Hypothalamus (tissue), 51 donors: ENCODE measurements around the gene CCM2.

ENCODE experiments used
- DNase-seq, 51 donors: peaks; one replicate each; lab custom pipeline; 2025; lab: John Stamatoyannopoulos, UW

CCM2 gene

DNA sequence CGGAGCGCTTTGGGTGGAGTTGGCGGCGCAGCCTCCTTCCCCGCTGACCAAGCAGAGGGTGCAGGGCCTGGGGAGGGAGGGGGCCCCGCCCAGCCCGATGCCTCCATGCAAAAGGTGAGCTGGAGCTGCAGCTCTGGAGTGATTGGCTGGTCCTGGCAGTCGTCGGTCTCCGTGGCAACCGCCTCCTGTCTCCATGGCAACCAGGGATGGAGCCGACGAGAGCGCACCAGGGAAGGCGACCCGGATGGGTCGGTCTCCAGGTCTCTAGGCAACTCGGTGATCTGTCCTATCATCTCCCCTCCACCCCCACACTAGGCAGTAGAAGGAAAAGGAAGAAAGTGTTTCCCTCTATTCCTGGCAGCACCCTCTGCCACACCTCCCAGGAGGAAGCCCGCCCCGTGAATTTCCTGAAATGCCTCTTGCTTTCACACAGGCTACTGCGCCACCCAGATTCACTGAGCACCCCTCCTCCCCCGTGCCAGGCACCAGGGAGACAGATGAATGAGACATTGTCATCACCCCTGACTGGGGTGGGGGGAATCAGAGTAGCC lies 89.4 kb downstream of the CCM2 start:
- peak; percentile 78 to 99 (median 94) for DNase-seq

DNA sequence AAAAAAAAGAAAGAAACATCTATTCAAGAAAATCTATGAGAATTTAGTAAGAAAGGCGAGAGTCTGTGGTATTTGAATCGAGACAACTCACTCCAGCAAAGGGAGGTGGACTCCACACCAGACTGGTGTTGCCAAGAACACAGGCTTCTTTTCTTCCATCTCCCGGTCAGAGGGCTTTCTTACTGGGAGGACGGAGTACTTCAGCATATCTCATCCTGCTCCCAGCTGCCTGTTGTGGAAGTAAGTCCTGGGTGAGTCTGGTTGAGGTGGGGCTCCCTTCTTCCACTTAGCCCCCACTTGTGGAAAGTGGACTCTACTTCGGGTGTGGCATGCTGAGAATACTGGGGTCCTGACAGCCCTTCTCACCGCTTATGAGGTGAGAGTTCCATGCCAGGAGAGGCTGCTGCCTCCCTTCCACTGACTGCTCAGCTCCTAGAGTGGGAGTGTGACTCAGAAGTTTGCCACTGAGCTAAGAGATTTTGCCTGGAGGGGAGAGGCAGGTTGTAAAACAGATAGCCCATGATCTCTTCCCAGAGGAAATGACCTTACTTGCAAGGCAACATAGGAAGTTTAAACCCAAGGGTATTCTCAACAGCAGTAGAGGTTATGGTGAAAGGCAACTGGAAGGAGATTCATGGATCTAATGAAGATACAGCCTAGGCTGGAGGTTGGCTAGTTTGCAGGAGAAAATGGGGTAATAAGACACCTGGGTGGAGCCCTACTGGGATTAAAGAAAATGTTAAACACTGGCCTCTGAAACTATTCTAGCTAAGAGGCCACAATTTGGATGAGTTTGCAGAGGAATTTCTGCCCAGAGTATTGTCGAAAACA lies 92.3 kb downstream of the CCM2 start:
- no peak for DNase-seq

DNA sequence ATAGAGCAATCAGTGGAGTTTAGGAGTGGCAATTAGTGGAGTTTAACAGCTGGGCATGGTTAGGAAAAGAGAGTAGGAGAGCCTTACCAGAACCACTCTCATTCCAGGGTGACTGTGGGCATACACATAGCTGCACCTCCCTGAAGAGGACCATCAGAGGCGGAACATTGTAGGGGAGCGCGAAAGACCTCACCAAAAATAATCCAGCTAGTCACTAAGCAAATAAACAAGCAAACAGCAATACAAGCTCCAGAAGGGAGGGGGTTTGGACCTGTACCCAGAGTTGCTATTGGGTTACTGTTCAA lies 92.9 kb downstream of the CCM2 start:
- DNase-seq: no peak

DNA sequence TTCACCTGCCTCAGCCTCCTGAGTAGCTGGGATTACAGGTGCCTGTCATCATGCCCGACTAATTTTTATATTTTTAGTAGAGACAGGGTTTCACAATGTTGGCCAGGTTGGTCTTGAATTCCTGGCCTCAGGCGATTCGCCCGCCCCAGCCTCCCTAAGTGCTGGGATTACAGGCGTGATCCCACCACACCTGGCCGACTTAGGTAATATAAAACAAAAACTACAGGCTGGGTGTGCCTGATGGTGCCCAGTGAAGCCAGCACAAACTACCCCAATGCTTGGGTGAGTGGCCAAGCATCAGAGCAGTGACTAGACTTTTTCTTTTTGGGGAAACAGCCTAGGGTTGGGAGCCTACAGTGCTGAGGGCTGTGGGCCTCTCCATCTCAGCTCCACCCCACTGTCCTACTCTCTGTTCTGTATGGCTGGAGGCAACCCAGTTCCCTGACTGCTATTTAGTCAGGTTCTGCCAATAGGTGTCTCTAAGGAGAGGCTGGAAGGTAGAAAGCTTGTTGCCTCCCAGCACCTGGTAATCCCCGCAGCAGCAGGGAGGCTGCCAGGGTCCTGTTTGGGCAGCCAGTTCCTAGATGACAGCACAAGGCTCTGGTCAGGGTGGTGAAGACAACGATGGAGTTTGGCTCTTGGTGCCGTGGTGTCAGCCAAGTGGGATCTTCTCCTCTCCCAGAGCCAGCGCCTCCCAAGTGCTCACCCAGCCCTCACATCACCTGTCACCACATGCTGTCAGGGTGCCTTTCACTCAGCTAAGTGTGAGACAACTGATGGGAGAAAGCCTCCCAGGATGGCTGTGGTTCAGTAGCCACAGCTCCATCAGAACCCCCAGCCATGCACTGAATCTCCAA lies 99.2 kb downstream of the CCM2 start:
- no peak for DNase-seq

DNA sequence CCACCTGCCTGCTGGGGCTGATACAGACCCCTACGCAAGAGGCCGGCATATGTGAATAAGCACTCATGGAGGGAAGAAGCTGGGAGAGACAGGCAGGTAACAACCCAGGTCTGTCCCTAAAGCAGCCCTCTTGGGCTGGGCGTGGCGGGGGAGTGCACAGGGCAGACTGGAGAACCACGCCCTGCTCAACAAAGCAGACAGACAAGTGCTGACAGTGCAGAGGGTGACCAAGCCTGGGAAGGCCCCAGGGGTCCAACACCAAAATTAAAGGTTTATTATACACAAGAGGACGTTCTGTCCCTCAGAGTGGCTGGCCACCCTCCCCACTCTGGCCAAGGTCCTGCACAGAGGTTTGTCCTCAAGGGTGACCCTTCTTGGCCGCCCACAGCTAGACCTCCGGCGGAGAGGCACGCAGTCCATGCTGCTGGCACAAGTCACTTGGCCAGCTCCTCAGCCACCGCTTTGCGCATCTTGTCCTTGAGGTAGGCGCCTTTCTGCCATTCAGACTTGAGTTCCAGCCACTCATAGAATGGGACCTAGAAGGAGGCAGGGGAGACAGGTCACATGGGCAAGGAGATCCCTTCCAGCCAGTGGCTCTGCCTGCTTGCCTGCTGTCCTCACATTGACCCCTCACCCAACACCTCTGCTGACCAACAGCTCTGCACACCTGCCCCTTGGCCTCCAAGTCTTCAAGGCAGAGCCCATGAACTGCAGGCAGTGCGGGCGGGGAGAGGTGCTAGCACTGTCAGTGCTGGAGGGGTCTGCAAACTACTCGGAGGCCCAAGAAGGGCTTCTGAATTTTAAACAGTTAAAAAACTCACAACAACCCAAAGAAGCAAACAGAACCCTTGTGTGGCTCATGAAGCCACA lies 100.1 kb downstream of the CCM2 start:
- no peak for DNase-seq

DNA sequence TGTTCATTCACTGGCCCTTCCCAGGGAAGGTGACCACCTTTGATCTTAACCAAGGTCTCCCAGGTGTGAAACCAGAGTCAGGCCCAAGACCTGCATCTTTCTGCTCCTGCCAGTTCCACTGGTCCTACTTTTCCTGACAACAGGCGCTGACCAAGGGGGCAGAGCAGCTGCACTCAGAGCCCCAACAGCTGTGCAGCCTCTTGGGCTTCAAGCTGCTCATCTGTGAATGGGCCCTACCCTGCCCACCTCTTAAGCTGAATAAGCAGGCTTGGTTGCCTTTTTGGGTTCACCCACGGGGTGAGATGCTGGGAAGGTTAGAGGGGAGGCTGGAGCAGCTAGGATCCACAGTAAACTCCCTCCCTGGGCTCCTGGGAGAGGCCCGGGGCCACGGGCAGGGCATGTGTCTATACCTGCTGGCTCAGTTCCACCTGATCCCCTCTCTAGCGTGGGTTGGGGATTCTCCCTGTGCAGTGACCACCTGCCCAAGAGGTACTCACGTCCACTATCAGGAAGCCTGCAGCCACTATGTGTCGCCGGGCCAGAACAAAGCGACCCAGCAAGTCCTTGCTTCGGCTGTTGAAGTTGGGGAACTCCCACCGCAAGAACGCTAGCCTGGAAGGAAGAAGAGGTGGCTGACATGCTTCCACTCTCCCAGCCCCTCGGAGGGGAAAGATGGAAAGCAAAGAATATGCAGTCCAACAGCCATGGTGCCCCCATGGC lies 100.9 kb downstream of the CCM2 start:
- DNase-seq: no peak

DNA sequence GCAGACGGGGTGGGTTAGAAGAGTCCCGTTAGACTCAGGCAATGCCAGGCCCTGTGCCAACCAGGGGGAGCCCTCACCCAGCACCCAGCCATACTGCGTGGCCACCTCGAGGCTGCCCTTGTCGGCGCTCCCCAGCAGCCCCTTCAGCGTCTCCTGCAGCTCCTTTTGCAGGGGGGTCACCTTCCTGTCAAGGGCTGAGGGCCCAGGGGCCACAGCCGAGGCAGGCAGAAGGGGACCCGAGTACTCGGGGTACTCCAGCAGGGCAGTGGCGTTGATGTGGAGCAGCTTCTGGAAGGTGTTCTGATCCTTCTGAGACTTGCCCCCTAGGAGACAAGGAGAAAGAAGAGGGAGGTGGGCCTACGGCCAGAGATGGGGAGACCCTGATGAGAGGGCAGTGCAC lies 101.7 kb downstream of the CCM2 start:
- DNase-seq: no peak

DNA sequence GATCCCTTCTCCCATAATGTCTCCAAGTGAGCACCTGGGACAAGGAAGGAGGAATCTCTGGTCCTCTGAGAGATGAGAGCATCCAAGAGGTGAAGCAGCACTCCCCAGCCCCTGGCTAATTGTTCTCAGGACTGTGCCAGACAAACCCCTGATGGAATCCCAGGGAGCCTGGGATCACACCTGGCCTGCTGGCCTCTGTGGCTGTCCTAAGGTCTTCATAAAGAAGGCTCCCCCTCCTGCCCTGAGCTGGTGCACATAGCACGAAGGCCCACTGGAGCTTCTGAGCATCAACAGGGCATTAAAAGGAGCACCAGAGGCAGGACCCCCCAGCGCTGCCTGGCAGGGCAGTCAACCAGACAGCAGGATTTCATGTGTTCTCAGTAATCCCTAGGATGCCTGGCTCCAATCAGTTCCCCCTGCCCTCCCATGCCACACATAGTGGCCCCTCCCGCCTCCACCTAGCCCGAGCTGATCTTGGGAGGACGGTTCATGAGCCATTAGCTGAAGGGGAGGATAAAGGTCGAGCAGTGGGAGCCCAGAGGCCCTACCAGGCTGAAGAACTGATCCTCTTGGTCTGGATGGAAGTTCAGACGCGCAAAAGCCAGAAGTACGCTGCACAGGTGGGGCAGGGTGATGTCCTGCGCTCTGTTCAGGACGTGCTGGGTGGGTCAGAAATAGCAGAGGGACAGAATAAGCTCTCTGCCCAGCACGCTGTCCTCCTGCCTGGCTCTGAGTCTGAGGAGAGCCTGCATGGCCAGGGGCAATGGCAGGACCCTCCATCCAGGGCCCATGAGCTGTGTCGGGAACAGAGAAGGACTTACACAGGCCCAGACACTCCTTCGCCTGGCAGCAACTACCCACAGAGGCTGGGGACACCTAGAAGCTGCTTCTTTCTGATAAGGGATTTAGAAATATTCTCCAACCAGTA lies 103.0 kb downstream of the CCM2 start:
- DNase-seq: no peak

DNA sequence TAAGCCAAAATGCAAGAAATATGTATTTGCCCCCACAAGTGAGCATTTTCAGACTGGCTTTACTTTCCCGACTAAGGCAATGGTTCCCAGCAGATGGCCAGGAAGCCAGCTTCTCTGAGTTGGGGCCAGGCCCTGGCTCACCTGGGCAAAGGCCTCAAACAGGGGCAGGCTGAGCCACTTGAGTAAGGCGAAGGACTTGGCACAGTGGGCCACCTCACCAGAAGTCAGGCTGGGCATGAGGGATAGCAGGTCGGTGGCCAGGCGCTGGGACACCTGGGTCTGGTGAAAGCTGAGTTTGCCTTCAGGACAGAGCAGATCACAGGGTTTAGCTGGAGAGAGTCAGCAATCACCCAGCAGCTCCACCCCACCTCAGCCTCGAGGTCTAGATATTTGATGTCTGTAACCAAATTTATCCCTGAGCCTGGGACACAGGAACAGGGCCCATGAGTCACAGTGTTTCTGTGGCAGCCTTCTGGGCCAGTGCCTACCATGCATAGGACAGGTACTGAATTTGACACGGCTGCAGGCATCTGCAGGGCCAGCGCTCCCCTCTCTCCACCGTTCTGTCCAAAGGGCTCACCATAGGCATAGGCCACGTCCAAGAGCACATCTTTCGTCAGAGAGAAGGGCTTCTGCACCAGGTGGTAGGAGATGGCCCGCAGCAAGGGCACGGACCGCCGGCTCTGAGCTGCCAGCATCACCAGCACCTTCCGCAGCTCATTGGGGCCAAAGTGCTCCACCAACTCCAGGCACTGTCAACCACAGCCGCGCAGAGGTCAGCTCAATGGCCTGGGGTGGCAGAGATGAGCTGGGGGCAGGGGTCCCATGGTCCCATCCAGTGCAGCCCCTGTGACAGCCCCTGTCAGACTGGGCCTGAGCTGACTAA lies 104.2 kb downstream of the CCM2 start:
- no peak for DNase-seq

DNA sequence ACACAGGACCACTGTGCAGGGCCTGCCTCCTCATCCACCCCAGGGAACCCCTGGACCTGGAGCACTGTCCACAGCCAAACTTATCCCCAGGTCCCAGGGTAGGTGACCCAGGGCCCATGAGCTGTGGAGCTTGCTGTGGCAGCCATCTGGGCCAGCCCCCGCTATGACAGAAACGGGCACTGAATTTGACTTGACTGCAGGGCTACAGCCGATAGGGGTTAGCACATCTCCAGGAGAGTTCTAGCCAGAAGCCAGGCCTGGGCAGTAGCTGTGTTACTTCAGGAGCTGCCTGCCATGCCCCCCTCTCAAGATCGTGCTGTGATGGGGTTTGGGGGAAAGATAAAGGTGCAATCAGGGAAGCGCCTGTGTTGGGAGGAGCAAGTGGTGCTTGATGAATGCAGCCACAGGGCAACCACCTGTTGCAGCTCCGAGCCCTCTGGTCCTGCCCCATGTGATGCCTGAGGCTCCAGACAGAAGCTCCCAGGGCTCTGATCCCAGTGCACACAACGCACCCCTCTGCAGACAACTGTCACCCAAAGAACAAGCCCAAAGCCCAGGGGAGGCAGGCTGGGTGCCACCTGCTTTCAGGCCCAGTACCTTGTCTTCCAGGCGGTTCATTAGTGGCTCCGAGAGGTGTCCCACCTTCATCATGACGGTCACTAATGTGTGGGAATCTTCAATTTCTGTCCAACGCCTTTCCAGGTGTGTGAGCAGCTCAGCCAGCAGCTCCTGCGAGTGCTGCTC lies 105.0 kb downstream of the CCM2 start:
- DNase-seq: no peak

DNA sequence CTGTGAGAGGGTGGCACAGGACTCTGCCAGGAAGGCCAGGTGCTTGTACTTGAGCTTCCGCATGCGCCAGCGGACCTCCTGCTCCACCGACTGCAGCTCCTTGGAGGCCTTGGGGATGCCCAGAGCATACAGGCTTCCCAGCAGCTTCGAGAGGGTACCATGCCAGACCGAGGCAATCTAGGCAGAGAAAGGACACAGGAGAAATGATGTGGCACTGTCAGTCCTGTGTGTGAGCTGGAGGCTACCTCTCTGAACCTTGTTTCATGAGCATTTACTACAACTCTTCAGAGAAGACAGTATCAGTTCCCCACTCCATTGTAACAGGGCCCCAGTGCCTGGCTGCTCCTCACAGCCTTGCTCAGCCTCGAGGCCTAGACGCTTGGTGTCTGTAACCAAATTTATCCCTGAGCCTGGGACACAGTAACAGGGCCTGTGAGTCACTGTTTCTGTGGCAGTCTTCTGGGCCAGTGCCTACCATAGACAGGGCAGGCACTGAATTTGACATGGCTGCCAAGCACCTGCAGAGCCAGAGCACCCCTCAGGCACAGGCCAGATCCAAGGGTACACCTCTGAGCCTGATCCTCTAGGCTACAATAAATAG lies 105.7 kb downstream of the CCM2 start:
- DNase-seq: no peak

DNA sequence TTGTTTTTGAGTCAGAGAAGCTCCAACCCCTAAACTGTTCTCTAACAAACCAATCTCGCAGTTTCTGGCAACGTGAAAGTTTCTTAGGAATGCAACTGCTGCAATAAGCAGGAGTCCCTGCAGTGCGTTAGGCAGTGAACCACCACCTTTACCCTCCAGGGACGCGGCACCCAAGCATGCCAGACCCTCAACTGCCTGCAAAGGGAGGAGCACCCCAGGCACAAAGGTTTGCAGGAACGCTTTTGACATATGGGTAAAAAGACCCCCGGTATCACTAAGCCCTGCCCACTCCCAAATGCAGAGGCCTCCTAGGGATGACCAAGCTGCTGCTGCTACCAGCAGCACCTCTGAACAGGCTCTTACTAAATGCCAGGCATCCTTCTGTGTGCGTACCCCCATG lies 106.8 kb downstream of the CCM2 start:
- DNase-seq: no peak

DNA sequence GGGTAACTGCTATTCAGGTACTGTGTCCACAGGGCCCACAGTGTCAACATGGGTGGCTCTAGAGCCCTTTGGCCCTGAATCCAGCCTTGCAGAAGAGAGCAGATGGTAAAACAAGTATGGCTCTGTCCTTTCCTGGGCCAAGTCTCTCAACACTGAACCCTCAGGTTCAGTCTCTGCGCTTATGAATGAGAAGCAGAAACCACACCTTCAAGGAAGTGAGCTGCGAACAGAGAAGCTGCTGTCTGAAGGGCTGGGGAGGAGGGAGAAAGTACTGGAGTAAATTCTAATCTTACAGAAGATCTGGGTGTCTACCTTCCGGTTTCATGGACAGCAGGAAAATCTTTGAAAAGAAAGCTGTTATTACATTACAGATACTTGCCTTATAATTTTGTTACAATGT lies 107.4 kb downstream of the CCM2 start:
- no peak for DNase-seq

DNA sequence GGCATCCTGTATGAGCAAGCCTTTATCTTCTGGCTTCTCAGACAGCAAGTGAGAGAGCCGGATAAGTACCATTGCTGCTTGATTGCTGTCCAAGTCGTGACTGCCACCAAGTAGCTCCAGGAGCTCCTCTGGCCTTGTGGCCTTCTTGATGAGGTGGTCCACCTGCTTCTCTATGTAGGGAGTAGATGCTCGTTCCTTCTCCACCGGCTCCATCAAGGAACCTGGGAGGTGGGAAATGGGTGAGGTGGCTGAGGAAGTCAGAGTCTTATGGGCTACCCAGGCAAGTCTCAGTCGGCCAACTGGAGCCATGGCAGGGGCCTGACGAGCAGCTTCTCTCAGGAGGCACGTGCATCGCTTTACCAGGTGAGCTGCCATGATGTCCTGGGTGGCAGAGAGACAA lies 108.9 kb downstream of the CCM2 start:
- DNase-seq: no peak

DNA sequence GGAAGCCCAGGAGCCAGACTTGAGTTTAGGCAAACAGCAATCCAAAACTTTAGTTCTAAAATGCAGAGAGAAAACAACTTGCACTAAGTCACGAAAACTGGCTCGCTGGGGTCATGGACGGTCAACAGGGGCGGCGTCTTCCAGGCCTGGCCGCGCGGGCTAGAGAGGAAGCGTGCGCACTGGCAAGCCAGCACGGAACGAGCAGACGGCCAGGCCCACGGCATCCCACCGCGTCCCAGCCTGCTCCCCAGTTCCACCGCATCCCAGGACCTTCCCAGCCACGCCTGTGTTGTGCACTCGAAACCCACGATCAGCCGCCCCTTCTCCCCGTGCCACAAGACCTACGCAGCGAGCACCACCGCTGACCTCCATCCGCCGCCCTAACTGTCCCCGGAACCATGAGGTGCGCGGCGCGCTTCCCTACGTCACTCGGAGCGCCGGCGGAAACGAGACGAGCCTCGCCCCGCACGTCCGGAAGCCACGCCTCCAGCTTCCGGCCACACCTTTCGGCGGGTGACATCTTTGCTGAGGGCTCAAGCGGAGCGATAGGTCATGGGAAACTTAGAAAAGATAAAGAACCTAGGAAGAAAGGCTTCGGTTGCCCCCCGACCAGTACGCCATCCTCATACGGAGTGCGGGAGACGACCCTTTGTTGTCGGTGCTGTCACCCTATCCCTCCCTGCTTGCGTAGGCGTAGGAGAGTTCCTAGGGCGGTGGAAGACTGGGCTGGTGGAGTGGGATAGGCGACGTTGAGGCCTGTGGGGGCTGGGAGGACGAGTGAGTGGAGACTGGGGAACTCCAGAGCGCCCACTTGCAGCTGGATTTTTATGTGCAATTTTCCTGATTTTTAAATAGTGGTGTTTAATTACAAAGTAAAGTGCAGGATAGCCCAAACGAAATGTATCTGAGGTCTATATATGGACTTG lies 111.6 kb downstream of the CCM2 start, which contains the start of gene TBRG4:
TBRG4 (minus strand) TSS at position 400 of the 926 bp plus-strand sequence. CDS start 2,460 bp downstream, outside the sequence.
- DNase-seq: peak; percentile 56 to 99 (median 90)

DNA sequence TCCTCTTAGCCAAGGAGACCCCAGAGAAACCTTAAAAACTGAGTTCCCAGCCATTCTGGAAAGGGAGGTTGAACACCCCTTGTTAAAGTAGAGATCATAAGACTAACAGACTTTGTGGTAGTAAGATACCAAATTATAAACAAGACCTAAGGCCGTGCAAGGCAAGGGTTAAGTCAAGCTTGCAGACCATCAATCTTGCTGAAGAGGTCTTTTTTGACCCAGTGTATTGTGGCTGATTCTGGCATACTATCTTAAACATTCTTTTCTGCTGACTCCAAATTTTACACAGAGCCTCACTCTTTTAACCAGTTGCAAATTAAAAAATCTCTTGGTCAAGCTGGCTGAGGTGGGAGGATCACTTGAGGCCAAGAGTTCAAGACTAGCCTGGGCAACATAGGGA lies 112.6 kb downstream of the CCM2 start:
- peak in 1 of 51 donors; percentile 3 for DNase-seq
